ENCODE measurements around the gene KAZN.

The KAZN gene

DNA sequence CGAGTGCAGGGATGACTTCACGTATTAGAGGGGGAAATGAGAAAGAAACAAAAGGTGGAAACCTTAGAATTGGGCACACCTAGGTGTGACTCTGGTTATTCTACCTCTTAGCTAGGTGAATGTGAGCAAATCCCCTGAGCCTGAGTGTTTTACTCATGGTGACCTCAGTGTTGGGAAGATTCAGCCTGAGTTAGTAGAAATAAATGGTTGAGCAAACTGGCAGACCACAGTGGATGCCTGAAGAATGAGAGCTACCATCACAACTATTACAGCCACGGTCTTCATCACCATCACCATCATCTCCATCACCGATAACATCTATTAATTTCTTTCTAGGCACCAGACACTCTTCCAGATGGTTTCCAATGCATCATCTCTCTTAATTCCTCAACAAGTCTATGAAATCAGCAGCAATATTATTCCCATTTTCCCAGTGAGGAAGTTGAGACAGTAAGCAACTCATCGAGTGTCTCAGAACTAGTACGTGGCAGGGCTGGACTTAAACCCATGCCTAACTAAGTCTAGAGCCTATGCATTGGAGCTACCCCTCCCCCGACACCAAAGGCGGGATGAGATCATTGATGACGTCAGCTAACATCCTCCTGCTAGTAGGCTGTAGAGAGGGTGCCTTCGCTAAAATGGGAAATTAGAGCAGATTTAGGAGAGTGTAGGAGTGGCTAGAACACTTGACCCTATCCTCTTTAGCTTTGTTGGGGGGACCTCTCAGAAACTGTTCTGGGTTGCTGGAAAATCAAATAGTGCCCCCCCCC lies 7.9 kb upstream of the KAZN start:
- no peak for DNase-seq

DNA sequence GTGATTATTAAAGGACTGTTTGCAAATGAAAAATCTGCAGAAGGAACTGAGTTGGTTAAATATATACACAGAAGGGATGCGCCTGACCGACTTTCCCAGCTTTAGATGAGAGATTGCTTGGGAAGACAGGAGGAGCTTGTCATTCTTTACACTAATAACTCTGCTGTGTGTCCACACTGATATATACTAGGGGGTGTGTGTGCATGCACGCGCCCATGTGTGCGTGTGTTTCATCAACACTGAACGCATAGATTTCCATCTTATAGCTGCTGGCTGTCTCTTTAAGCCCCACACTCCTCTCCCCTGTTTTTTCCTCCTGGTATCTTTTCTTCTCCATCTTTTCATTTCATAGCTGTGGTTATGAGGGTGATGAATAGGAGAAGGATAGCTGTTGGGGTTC lies 6.9 kb upstream of the KAZN start:
- no peak for DNase-seq

DNA sequence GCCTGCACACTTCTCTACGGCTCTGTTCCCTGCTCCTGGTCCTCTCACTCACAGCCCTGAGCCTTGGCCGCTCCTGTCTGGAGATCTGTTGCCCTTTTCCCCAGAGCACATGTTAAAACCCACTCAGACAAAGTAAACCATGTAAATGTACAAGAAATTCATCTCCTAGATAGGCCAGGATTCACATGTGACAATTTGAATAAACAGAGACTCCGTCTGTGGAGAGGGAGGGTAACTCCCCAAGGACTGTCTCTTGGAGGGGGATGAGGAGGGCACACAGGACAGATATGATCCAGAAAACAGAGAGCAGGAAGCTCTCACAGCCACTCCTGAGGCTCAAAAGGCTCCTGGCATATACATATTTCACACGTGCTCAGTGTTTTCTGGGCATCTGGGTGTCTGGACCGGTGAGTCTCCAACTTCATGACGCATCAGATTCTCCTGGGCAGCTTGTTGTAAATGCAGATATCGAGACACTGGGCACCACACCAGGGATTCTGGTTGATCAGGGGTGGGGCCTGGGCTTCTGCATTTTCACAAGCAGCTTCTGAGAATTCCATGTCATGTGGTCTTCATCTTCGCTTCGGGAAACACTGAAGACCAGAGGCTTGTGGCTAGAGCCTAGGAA lies 6.4 kb upstream of the KAZN start:
- no peak for DNase-seq

DNA sequence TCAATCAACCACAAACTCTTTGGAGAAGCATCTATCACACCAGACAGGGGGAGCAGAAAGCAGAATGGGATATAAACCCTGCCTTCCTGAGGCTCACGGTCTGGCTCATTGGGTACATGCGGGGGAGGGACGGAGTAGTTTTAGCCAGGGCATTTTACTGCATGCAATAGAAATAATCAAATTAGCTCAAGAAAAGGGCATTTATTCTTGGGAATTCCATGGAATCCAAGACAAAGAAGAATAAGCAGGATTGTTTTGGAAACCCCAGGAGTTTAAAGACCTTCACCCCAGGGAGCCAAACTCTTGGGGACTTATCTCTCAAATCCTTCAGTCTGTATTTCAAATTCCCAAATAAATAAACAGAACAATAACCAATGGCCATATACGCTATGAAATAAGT lies 5.2 kb upstream of the KAZN start:
- no peak for DNase-seq

DNA sequence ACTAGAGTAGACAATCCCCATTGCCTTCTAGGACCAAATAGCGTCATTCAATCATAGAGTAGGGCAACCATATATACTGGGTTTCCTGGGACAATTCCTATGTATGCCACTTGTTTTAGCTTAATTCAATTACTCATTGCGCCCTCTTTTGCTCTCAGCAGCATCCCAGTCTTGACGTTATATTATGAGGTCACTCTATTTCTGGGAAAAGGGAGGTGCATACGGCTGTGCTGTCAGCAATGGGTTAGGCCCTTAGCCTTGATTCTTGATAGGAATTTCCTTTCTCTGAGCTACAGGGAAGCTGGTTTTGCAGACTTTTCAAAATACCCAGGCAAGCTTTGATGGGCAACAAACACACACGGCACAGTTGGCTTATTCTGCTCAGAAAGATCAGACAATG lies 4.4 kb upstream of the KAZN start:
- DNase-seq: no peak

DNA sequence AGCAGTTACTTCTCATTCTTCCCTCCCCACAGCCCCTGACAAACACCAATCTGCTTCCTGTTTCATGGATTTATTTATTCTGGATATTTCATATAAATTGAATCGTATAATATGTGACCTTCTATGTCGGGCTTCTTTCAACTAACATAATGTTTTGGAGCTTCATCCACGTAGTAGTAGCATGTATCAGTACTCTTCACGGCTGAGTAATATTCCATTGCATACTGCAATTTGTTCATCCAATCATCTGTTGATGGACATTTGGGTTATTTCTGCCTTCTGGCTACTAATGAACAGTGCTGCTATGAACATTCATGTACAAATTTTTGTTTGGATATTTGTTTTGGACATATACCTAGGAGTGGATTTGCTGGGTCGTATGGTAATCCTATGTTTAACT lies 1.9 kb upstream of the KAZN start:
- DNase-seq: no peak

DNA sequence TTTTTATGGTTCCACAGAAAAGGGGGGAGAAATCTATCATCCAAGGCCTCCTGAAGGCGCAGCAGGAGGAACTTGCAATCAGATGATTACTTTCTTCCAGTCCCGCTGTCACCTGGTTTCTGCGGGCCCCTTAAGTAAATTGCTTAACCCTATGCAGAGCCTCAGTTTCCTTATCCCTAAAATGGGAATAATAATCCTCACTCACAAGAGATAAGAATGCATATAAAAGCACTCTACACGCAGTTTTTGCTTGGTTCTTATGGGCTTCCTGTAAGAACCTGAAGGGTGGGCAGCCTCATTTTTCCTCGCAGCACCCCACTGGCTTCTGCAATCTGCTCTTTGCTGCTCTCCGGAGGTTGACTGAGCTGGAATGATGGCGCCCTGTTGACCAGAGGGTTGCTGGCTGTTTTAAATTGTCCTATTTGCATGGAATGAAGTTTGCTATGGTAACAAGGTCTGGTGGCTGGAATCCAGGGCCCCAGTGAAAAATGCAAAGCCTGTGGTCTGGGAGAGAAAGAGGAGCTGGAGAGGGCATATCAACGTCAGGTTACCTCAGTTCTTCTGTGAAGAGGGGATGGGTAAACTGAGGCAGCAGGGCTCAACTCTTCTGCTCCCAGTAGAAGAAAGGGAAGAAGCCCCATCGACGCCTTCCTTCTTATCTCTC lies 1.0 kb upstream of the KAZN start:
- DNase-seq: no peak

DNA sequence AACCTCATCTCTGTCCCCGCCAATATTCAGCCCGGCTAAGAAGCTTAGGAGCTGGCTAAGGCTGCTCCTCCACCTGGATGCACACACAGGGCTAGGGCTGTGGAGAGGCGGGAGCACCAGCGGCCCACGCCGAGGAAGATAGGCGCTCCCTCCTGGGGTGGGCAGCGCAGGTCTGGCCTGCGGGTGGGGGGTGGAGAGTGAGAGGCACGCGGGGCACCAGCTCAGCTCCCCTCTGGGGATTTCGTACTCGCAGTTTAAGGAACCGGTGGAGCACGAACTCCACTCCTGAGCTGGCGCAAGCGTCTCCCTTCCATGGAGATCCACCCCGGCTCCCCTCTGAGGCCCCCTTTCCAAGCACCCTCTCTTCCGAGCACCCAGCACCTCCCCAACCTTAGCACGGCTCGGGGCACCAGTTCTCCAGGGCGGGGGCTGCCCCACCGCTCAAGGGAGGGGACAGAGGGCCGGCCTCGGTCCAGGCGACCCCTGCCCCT lies 433 bp upstream of the KAZN start:
- DNase-seq: no peak

DNA sequence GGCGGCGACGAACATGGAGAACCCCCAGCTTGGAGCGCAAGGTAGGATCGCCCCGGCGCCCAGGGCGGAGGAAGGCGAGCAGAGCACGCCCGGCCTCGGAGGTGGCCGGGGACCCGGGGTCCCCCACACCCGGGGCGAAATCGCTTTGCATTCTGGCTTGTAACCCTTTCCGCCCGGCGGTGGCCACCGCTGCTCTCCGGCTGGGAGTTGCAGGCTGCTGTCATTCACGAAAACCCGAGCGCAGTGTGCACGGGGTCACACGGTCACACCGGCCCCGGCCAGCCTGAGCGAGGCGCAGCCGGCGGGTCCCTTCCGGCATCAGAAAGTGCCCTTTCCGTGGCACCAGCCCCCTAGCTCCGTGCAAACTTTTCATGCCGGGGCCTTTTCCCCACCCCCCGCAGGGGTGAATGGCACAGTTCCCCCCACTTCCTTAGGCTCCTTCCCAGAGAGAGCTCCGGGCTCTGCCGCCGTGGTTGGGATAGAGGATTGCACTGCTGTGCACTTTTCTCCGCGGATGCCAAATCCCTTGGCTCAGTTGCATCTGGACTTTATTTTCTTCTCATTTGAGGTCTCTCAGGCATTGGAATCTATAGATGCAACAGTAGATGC lies 802 bp downstream of the KAZN start:
- no peak for DNase-seq

DNA sequence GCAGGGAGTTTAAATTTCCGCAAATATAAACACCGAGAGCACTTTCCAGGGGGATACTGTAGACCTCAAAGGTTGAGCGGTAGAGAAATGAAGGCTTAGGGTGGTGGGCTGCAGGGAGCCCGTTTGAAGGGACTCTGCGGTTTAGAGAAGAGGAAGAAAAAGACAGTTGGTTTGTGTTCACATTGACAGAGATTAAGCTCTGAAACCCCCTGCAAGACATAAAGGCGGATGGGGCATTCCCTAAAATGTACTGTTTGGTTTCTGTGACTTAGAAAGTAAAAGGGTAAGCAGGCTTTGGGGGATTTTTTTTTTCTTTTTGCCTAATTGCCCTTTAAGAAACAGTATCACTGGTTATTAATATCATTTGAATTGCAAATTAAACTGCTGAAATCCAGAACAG lies 1.3 kb downstream of the KAZN start:
- no peak for DNase-seq

DNA sequence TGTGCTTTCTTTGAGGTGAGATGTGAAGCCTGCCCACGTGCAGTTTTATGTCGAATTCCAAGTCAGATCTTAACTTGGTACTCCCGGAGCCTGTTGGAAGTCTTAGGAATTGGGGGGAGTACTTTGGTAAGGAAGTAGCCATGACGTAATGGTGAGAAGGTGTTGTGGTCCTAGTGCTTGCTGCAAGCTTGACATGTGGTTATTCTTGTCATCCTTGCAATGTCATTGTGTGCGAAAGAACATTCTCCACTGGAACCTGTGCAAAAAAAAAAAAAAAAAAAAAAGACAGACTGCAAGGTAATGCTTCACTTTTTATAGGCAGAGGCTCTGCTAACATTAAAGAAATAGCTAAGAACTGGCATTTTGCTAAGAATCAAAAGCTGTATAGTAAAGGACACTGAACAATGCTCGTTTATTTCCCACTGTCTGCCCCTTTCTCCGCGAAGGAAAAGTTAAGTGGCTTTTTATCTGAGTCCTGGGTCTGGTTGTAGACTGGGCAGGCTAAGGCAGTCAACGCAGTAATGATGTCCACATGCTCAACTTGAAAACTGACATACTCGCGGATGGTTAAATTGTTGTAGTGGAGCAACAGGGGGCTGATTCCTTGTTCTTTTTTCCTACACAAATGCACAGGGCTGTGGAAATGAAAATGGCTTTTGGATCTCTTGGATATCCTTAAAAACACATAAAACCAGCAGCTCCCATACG lies 2.1 kb downstream of the KAZN start:
- DNase-seq: no peak

DNA sequence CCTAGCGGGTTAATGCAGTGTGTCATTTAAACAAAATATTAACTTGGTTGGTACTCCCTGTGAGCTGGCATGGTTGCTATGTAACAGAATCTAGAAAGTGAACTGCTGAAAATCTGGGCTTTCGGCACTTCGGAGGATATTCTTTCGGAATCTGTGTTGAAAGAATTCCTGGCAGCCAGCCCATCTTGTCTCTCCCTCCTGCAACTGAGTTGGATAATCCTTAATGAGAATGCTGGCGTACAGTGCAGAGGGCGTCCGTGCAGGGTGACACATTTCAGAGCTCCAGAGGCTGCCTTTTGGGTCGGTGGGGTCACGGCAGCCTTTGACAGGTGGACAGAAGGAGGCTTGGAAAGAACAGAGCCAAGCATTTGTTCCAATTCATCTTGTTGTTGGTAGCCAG lies 3.7 kb downstream of the KAZN start:
- DNase-seq: no peak

DNA sequence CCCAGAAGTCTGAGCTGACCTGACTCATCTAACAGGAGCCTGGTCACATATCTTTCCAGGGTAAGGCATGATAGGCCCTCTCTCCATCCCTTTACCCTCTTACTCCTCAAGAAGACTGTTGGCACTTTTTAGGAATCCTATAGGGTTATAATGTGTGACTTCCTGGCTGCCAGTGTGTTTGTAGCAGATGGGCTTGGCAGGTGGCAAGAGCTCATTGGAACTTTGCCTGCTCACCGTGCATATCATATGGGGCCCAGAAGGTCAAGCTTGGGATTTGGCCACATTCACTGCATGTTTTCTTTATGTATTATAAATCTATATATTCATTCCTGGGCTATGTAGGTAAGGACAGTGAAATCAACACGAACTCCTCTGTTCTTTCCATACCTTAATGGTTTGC lies 5.2 kb downstream of the KAZN start:
- DNase-seq: no peak

DNA sequence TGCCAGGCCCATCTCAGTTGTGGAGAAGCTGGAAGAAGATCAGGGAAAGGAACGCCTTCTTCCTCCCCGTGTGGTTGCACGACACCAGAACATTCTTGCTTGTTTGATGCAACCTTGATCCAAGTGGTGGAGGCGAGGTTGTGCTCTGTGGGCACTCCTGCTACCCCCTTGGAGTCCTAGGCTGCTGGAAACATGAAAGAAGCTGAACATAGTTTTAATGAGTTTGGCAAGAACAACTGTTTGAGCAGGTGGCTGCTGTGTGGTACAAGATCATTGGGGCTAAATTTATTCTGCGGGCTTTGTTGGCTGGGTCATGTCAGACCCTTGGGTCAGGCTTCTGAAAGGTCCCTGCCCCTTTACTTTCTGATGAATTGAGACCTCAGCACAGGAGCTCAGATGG lies 5.9 kb downstream of the KAZN start:
- DNase-seq: no peak

DNA sequence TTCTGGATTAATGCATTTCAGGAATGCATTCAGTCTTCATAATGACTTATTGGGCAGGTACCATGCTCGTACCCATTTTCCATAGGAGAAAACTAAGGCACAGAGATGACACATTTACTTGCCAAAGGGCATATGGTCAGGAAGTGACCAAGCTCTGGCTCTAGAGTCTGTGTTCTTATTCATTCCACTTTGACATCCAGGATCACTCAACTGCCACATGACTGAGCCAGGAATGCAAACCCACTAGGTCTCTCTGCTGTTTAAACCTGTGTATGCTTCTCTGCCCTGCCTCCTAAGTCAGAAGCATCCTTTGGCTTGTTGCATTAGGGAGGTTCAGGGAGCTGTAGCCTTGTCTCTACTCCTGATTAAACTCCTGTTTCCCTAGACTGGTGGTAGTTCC lies 7.5 kb downstream of the KAZN start:
- DNase-seq: no peak

DNA sequence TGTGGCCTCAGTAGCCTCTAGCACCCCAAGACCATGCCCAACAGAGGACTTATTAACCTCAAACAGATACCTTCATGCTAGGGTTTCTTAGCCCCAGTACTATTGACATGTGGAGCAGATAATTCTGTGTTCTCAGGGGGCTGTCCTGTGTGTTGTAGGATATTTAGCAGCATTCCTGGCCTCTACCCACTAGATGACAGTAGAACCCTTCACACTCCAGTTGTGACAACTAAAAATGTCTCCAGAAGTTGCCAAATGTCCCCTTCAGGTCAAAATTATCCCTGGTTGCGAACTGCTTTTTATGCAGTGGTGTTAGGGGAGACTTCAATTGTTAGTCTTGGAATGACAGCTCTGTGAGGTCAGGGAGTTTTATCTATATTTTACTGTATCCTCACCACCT lies 8.1 kb downstream of the KAZN start:
- no peak for DNase-seq

DNA sequence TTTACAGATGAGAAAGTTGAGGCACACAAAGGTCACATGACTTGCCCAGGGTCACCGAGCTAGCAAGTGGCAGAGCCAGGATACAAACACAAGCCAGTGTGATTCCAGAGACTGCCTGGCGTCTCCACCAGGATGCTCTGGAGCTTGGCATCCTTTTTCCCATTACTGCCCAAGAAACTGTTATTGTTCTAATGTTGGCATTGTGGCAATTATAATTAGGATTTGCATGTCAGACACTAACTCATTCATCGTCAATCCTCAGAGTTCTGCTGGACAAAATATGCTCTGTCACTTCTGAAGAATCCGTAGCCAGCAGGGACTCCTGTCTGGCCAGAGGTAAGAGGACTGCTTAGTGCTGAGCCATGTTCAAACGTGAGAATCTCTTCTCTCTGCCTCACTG lies 8.8 kb downstream of the KAZN start:
- no peak for DNase-seq

DNA sequence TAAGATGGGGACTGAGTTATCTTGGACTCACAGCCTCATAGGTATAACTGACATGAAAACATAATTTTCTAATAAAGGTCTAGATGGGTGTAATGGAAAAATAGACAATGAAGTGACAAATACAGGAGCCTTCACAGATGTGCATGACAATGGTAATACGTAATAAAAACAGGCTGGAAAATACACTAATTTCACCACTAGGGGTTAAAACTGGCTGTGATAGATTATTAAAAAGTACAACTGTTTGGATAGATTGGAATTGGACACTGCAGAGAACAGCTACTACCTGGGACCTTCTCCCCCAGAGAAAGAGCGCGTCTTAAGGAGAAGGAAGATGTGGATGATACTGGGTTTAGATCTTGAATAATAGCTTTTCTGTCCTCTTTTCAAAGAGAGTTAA lies 9.8 kb downstream of the KAZN start:
- no peak for DNase-seq

DNA sequence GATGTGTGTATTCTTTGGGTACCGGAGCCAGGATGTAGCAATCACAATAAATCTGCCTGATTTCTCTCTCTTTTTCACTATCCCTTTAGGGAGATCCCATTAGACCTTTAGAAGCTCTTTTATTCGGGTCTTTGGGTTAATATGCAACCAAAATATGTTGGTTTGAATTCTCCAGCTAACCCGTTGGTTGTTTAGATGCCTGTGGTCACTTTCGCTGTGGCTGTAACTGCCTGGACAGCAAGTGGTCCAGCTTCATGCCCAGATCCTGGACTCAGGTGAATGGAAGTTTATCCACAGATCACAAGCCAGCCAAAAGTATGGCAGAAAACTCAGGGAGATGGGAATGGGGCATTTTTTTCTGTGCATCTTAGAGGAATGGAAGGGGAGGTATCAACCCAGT lies 12.3 kb downstream of the KAZN start:
- DNase-seq: no peak

DNA sequence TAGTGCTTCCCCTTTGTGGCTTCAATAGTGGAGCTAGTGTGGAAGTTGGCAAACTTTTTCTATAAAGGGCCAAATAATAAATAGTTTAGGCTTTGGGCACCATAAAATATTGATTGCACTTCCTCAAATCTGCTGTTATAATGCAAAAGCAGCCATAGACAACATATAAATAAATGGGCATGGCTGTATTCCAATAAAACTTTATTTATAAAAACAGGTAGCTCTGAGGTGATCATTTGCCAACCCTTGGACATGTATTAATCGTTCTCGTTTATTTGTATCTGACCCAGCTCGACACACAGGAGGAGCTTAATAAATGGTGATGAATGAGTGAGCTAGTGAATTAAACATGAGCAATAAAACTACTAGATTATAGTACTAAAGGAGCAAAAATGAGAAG lies 13.3 kb downstream of the KAZN start:
- no peak for DNase-seq

DNA sequence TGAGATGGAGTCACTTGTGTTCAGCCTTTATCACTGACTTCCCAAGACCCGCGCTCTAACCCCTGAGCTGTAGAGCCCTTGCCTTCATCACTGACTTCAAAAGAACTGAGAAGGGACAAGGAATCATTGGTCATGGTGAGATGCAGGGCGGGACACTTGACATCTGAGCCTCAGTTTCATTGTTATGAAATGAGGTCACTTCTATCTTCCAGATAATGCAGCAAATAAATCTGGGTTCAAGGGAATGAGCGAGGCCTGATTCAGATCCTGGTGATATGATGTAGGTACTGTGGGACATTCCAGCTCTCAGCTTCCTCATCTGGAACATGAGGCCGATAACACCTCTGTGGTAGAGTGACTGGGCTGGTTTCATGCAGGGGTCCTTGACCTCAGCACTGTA lies 13.8 kb downstream of the KAZN start:
- DNase-seq: no peak

DNA sequence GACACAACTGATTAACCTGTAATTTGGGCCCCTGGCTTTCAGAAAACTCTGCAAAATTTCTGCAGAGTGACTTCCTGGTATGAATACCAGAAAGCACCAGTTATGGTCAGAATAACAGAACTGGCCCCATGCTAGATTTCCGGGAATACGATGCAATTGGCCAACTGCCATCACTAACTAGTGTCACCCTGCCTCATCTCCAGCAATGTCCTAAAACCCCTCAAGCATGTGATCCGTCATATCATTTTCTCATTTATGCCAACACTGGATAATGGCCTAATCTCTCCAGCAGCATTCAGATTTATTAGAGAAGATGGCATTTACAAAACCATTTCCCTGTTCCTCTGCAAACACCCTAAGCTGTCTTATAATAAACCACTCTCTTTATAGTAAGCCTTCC lies 15.4 kb downstream of the KAZN start:
- DNase-seq: no peak

DNA sequence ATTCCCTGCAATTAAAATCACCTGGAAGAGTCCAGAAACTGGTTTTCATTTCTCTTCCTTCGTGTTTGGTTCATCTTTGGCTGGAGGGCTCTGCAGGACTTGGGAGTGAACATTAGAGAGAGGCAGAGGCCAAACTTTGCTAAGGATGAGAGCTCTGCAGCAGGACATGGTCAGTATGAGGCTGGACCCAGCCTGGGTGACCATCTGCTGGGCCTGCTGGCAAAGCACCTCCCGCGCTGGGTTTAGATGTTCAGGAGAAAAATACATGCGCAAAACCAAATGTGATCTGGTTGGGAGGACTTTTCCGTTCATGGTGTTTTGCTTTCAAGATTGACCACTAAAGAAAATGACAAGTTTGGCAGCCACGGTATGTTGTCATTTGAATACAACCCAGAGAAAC lies 15.9 kb downstream of the KAZN start:
- no peak for DNase-seq

Measured in CD4-positive, alpha-beta T cell treated with Interleukin-10 for 1 hour (primary cell).